HepG2 (cell line): ENCODE measurements around the gene MTA3. TPM values are rescaled to one million over a fixed set of nuclear protein-coding genes. Genes with fewer than 3 reads are reported as not detected.

Experiments
- CBFB ChIP-seq: sonication (generic); formaldehyde crosslinking; IDR thresholded peaks from 2 replicates; pipeline ENCODE4 v1.4.0; 2020; ENCODE audit warnings: missing genetic modification reagents
- EZH2 ChIP-seq: conservative IDR thresholded peaks from 2 replicates; pipeline ENCODE4 v1.6.1; 2012; ENCODE audit warnings: mild to moderate bottlenecking, low read depth, low read length, moderate library complexity
- HOXA3 ChIP-seq: sonication (generic); formaldehyde crosslinking; IDR thresholded peaks from 2 replicates; pipeline ENCODE4 v1.5.0; 2020; ENCODE audit warnings: missing genetic modification reagents
- JDP2 ChIP-seq: sonication (generic); formaldehyde crosslinking; IDR thresholded peaks from 2 replicates; pipeline ENCODE4 v1.8.1; 2022; ENCODE audit warnings: missing genetic modification reagents, borderline replicate concordance
- MYC ChIP-seq: sonication (generic); formaldehyde crosslinking; IDR thresholded peaks from 2 replicates; pipeline ENCODE4 v1.9.0; 2021; ENCODE audit warnings: missing genetic modification reagents, borderline replicate concordance
- NPAS2 ChIP-seq: sonication (generic); formaldehyde crosslinking; IDR thresholded peaks from 2 replicates; pipeline ENCODE4 v1.8.0; 2022; ENCODE audit warnings: mild to moderate bottlenecking, missing genetic modification reagents, borderline replicate concordance
- RBM39 ChIP-seq: fragments of 200-400 bp; formaldehyde crosslinking; IDR thresholded peaks from one replicate; pipeline ENCODE4 v1.6.1; 2018; ENCODE audit warnings: antibody characterized with exemption, mild to moderate bottlenecking, low read depth, low read length; ENCODE audit not compliant: poor library complexity, severe bottlenecking
- RXRA ChIP-seq: sonication (generic); formaldehyde crosslinking; IDR thresholded peaks from 2 replicates; pipeline ENCODE4 v1.5.1; 2020; ENCODE audit warnings: missing genetic modification reagents
- ZNF644 ChIP-seq: IDR thresholded peaks from 2 replicates; pipeline ENCODE4 v1.6.1; 2016; ENCODE audit warnings: low read depth
- polyA plus RNA-seq, 8 experiments: library from polyadenylated mRNA; depleted of rRNA in 3 of 8; stranded (reverse) in 7 of 8; unstranded in 1 of 8; fragments of >200 nt; fragmentation: Illumina TruSeq in 4 of 8; extraction: Trizol in 4 of 8; gene quantifications; 2 replicates each; pipeline versions ENCODE4 v1.2.1 to v1.2.3, GENCODE V29; 2011 to 2016; ENCODE audit warnings: low read depth in 4 of 8, missing spikeins in 1 of 8, mixed read lengths in 1 of 8; ENCODE audit not compliant: insufficient read depth in 1 of 8
- total RNA-seq, 5 experiments: library from RNA; depleted of rRNA; stranded (reverse); fragments of >200 nt; fragmentation: Illumina TruSeq; extraction: Trizol; gene quantifications; 2 replicates each; pipeline ENCODE4 v1.2.3, GENCODE V29; 2016; ENCODE audit warnings: low read depth in 1 of 5
- TF ChIP-seq, protein P1 (sequence below): sonication (generic); formaldehyde crosslinking; IDR thresholded peaks from 2 replicates; pipeline ENCODE4 v1.9.0; 2021; ENCODE audit warnings: mild to moderate bottlenecking, missing genetic modification reagents
- TF ChIP-seq, protein P2 (sequence below): IDR thresholded peaks from 2 replicates; pipeline ENCODE4 v1.4.0; 2020; ENCODE audit warnings: mild to moderate bottlenecking, missing genetic modification reagents
- TF ChIP-seq, protein P3 (sequence below): sonication (generic); formaldehyde crosslinking; IDR thresholded peaks from 2 replicates; pipeline ENCODE4 v1.4.0; 2020; ENCODE audit warnings: missing genetic modification reagents

The MTA3 gene
- total and polyA plus RNA-seq, 2 of the 13 experiments (the other 11 are each of a cell fraction or from before 2014, with no cell fraction given): 48.8 to 77.8 TPM

DNA sequence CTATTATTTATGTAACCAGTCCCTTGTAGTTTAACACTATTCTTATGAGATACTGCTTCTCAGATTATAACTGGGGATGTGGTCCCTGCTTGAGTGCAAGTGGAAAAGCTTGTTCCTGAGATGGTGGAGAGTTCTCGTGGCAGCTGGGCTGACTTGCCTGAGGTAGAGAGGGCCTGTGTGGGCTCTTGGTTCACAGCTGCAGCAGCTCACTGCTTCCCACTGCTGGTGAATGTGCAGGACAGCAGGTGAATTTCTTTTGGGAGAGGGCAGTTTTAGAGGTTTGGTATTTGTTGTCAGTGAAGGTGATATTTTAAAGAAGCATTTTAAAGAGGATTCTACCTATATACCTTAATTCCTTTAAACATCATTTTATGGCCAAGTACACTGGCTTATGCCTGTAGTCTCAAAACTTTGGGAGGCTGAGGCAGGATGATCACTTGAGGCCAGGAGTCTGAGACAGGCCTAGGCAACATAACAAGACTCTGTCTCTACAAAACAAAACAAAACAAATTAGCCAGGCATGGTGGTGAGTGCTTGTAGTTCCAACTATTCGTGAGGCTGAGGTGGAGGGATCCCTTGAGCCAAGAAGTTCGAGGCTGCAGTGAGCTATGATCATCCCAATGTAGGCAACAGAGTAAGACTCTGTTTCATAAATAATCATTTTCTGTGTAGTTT lies 94.8 kb downstream of the MTA3 start (continued):
- TF ChIP-seq, protein P1, sequence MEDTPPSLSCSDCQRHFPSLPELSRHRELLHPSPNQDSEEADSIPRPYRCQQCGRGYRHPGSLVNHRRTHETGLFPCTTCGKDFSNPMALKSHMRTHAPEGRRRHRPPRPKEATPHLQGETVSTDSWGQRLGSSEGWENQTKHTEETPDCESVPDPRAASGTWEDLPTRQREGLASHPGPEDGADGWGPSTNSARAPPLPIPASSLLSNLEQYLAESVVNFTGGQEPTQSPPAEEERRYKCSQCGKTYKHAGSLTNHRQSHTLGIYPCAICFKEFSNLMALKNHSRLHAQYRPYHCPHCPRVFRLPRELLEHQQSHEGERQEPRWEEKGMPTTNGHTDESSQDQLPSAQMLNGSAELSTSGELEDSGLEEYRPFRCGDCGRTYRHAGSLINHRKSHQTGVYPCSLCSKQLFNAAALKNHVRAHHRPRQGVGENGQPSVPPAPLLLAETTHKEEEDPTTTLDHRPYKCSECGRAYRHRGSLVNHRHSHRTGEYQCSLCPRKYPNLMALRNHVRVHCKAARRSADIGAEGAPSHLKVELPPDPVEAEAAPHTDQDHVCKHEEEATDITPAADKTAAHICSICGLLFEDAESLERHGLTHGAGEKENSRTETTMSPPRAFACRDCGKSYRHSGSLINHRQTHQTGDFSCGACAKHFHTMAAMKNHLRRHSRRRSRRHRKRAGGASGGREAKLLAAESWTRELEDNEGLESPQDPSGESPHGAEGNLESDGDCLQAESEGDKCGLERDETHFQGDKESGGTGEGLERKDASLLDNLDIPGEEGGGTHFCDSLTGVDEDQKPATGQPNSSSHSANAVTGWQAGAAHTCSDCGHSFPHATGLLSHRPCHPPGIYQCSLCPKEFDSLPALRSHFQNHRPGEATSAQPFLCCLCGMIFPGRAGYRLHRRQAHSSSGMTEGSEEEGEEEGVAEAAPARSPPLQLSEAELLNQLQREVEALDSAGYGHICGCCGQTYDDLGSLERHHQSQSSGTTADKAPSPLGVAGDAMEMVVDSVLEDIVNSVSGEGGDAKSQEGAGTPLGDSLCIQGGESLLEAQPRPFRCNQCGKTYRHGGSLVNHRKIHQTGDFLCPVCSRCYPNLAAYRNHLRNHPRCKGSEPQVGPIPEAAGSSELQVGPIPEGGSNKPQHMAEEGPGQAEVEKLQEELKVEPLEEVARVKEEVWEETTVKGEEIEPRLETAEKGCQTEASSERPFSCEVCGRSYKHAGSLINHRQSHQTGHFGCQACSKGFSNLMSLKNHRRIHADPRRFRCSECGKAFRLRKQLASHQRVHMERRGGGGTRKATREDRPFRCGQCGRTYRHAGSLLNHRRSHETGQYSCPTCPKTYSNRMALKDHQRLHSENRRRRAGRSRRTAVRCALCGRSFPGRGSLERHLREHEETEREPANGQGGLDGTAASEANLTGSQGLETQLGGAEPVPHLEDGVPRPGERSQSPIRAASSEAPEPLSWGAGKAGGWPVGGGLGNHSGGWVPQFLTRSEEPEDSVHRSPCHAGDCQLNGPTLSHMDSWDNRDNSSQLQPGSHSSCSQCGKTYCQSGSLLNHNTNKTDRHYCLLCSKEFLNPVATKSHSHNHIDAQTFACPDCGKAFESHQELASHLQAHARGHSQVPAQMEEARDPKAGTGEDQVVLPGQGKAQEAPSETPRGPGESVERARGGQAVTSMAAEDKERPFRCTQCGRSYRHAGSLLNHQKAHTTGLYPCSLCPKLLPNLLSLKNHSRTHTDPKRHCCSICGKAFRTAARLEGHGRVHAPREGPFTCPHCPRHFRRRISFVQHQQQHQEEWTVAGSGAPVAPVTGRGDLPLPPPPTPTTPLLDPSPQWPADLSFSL: no peak; the same call in 1 of the 2 replicates
- TF ChIP-seq MYC (CRISPR knock-in tag) (peak; percentile 31; the same call in 1 of the 2 replicates), EZH2 (no peak), RBM39 (no peak), HOXA3 (CRISPR knock-in tag) (peak; percentile 47; the same call in 1 of the 2 replicates), NPAS2 (CRISPR knock-in tag) (no peak), RXRA (CRISPR knock-in tag) (no peak), JDP2 (CRISPR knock-in tag) (no peak), ZNF644 (CRISPR knock-in tag) (no peak), CBFB (CRISPR knock-in tag) (no peak)
- TF ChIP-seq, protein P2, sequence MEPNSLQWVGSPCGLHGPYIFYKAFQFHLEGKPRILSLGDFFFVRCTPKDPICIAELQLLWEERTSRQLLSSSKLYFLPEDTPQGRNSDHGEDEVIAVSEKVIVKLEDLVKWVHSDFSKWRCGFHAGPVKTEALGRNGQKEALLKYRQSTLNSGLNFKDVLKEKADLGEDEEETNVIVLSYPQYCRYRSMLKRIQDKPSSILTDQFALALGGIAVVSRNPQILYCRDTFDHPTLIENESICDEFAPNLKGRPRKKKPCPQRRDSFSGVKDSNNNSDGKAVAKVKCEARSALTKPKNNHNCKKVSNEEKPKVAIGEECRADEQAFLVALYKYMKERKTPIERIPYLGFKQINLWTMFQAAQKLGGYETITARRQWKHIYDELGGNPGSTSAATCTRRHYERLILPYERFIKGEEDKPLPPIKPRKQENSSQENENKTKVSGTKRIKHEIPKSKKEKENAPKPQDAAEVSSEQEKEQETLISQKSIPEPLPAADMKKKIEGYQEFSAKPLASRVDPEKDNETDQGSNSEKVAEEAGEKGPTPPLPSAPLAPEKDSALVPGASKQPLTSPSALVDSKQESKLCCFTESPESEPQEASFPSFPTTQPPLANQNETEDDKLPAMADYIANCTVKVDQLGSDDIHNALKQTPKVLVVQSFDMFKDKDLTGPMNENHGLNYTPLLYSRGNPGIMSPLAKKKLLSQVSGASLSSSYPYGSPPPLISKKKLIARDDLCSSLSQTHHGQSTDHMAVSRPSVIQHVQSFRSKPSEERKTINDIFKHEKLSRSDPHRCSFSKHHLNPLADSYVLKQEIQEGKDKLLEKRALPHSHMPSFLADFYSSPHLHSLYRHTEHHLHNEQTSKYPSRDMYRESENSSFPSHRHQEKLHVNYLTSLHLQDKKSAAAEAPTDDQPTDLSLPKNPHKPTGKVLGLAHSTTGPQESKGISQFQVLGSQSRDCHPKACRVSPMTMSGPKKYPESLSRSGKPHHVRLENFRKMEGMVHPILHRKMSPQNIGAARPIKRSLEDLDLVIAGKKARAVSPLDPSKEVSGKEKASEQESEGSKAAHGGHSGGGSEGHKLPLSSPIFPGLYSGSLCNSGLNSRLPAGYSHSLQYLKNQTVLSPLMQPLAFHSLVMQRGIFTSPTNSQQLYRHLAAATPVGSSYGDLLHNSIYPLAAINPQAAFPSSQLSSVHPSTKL (CRISPR knock-in tag): no peak
- TF ChIP-seq, protein P3, sequence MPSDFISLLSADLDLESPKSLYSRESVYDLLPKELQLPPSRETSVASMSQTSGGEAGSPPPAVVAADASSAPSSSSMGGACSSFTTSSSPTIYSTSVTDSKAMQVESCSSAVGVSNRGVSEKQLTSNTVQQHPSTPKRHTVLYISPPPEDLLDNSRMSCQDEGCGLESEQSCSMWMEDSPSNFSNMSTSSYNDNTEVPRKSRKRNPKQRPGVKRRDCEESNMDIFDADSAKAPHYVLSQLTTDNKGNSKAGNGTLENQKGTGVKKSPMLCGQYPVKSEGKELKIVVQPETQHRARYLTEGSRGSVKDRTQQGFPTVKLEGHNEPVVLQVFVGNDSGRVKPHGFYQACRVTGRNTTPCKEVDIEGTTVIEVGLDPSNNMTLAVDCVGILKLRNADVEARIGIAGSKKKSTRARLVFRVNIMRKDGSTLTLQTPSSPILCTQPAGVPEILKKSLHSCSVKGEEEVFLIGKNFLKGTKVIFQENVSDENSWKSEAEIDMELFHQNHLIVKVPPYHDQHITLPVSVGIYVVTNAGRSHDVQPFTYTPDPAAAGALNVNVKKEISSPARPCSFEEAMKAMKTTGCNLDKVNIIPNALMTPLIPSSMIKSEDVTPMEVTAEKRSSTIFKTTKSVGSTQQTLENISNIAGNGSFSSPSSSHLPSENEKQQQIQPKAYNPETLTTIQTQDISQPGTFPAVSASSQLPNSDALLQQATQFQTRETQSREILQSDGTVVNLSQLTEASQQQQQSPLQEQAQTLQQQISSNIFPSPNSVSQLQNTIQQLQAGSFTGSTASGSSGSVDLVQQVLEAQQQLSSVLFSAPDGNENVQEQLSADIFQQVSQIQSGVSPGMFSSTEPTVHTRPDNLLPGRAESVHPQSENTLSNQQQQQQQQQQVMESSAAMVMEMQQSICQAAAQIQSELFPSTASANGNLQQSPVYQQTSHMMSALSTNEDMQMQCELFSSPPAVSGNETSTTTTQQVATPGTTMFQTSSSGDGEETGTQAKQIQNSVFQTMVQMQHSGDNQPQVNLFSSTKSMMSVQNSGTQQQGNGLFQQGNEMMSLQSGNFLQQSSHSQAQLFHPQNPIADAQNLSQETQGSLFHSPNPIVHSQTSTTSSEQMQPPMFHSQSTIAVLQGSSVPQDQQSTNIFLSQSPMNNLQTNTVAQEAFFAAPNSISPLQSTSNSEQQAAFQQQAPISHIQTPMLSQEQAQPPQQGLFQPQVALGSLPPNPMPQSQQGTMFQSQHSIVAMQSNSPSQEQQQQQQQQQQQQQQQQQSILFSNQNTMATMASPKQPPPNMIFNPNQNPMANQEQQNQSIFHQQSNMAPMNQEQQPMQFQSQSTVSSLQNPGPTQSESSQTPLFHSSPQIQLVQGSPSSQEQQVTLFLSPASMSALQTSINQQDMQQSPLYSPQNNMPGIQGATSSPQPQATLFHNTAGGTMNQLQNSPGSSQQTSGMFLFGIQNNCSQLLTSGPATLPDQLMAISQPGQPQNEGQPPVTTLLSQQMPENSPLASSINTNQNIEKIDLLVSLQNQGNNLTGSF: no peak
